ENCODE results near the gene OBSL1. TPM values are rescaled to one million over a fixed set of nuclear protein-coding genes. Genes with fewer than 3 reads are reported as not detected.

The OBSL1 gene
- total RNA-seq, 4 donors from 2014 or later: 47.9 to 72.9 (median 56.5) TPM

- Histone ChIP-seq H3K36me3 (peaks cover 0 to 8% of the 10 kb centered on the region in 2 donors), H3K4me1 (peaks cover 11 to 14% of the 10 kb centered on the region in 2 donors), H3K27me3 (no peaks in the 10 kb centered on the region), H3K27ac (peak overlapping the region; percentile 79 to 90 (median 86)), H3K4me3 (peak overlapping the region in 2 of 4 donors; percentile 56 to 62), H3K9me3 (no peaks in the 10 kb centered on the region)
- in situ Hi-C loops (cut with MboI; ENCODE audit: low sequenced_read_pairs in 4 of 4) (no loop called here), intact Hi-C loops (cut with DNase I; ENCODE audit: low total_unique reads) (loop anchor here (2.0 kb wide), 1 partner anchor 27 kb away; the partner anchor contains the start of gene CHPF)
- TF ChIP-seq POLR2A (IDR thresholded peaks at IDR 0.05): no peak
- TF ChIP-seq, protein P1, sequence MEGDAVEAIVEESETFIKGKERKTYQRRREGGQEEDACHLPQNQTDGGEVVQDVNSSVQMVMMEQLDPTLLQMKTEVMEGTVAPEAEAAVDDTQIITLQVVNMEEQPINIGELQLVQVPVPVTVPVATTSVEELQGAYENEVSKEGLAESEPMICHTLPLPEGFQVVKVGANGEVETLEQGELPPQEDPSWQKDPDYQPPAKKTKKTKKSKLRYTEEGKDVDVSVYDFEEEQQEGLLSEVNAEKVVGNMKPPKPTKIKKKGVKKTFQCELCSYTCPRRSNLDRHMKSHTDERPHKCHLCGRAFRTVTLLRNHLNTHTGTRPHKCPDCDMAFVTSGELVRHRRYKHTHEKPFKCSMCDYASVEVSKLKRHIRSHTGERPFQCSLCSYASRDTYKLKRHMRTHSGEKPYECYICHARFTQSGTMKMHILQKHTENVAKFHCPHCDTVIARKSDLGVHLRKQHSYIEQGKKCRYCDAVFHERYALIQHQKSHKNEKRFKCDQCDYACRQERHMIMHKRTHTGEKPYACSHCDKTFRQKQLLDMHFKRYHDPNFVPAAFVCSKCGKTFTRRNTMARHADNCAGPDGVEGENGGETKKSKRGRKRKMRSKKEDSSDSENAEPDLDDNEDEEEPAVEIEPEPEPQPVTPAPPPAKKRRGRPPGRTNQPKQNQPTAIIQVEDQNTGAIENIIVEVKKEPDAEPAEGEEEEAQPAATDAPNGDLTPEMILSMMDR (IDR thresholded peaks at IDR 0.05 in 4 of 5, conservative IDR thresholded peaks at IDR 0.05 in 1 of 5): no peak
- ATAC-seq (no peak), DNase-seq (no peak)
These were observed 1.7 kb downstream of the OBSL1 start for GRCh38 chr2:219569635-219570034.

DNA sequence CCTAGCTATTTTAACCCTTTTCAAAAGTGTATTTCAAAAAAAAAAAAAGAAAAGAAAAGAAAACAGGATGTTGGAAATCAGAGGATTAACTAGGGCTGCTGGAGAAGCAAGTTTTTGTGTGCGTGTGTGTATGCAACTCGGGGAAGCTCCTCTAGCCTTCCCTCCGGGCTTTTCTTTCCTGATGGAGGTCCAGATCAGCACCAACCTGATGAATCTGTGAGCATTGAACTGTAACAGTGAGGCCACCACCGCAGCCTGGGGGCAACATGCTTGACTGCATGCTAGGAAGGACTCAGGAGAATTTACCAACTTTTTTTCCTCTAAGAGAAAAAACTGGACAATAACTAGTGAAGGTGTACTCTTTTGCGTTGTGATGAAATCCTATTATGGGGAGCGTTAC is 2.3 kb downstream of the OBSL1 start:
- no peak for DNase-seq
- intact Hi-C loops (cut with DNase I; ENCODE audit: low total_unique reads): no loop called here
- H3K27me3 ChIP-seq: no peaks in the 10 kb centered on the region
- H3K4me1 ChIP-seq: peaks cover 11 to 14% of the 10 kb centered on the region in 2 donors
- H3K9me3 ChIP-seq: no peaks in the 10 kb centered on the region
- no peak for ATAC-seq
- H3K36me3 ChIP-seq: peaks cover 0 to 13% of the 10 kb centered on the region in 2 donors
- in situ Hi-C loops (cut with MboI; ENCODE audit: low sequenced_read_pairs in 4 of 4): no loop called here
- H3K4me3 ChIP-seq: no peak overlapping the region
- no peak overlapping the region for H3K27ac ChIP-seq
- TF ChIP-seq POLR2A (IDR thresholded peaks at IDR 0.05): no peak
- TF ChIP-seq, protein P1 (IDR thresholded peaks at IDR 0.05 in 4 of 5, conservative IDR thresholded peaks at IDR 0.05 in 1 of 5): no peak

GRCh38 chr2:219567791-219568361 is 3.5 kb downstream of the OBSL1 start:
- ATAC-seq (no peak), DNase-seq (no peak)
- Histone ChIP-seq H3K4me1 (peaks cover 11 to 14% of the 10 kb centered on the region in 2 donors), H3K36me3 (peaks cover 0 to 25% of the 10 kb centered on the region in 2 donors), H3K27ac (no peak overlapping the region), H3K4me3 (no peak overlapping the region), H3K9me3 (no peaks in the 10 kb centered on the region), H3K27me3 (no peaks in the 10 kb centered on the region)
- in situ Hi-C loops (cut with MboI; ENCODE audit: low sequenced_read_pairs in 4 of 4): no loop called here
- intact Hi-C loops (cut with DNase I; ENCODE audit: low total_unique reads): no loop called here
- TF ChIP-seq POLR2A (IDR thresholded peaks at IDR 0.05): no peak
- TF ChIP-seq, protein P1 (IDR thresholded peaks at IDR 0.05 in 4 of 5, conservative IDR thresholded peaks at IDR 0.05 in 1 of 5): no peak

DNA sequence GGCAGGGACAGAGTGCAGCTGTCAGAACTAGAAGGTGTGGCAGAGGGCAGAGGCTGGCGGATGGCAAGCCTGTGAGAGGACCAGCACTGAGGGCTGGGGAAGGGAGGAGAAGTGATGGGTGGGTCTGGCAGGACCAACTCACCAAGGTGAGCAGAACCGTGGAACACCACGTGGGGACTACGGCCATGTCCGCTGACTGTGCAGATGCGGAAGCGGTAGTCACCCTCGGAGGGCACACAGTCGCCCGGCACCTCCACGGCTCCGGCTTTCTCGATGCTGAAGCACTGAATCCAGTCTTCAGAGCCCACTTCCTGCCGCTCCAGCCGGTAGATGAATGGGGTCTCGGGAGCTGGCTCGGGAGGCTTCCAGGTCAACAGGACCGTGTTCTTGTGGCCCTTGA is 4.2 kb downstream of the OBSL1 start:
- Histone ChIP-seq H3K9me3 (no peaks in the 10 kb centered on the region), H3K27ac (no peak overlapping the region), H3K4me3 (no peak overlapping the region), H3K36me3 (peaks cover 0 to 32% of the 10 kb centered on the region in 2 donors), H3K4me1 (peaks cover 11 to 14% of the 10 kb centered on the region in 2 donors), H3K27me3 (no peaks in the 10 kb centered on the region)
- no peak for DNase-seq
- intact Hi-C loops (cut with DNase I; ENCODE audit: low total_unique reads) (no loop called here), in situ Hi-C loops (cut with MboI; ENCODE audit: low sequenced_read_pairs in 4 of 4) (no loop called here)
- TF ChIP-seq, protein P1 (IDR thresholded peaks at IDR 0.05 in 4 of 5, conservative IDR thresholded peaks at IDR 0.05 in 1 of 5): no peak
- no peak for TF ChIP-seq POLR2A (IDR thresholded peaks at IDR 0.05)
- no peak for ATAC-seq

DNA sequence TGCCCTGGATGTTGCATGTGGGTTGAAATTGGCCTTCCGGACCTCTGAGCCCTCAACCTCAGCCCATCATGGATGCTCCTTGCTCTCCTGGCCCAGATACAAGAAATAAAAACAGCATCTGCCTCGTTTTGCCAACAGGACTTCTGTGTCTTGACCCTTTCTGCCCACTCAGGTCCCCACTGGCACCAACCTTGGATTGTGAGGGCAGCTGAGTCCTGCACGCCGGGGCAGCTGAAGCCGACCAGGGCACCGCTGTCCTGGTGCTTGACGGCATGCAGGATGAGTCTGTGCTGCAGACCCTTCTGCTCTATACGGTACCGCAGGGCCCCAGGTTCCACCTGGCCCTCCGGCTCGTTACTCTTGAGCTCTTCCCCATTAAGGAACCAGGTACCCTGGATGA is 4.7 kb downstream of the OBSL1 start:
- Histone ChIP-seq H3K9me3 (no peaks in the 10 kb centered on the region), H3K4me1 (peaks cover 6 to 9% of the 10 kb centered on the region in 2 donors), H3K27me3 (no peaks in the 10 kb centered on the region), H3K27ac (no peak overlapping the region), H3K36me3 (peaks cover 0 to 37% of the 10 kb centered on the region in 2 donors), H3K4me3 (no peak overlapping the region)
- in situ Hi-C loops (cut with MboI; ENCODE audit: low sequenced_read_pairs in 4 of 4): no loop called here
- no peak for DNase-seq
- TF ChIP-seq, protein P1 (IDR thresholded peaks at IDR 0.05 in 4 of 5, conservative IDR thresholded peaks at IDR 0.05 in 1 of 5): no peak
- TF ChIP-seq POLR2A (IDR thresholded peaks at IDR 0.05): no peak
- intact Hi-C loops (cut with DNase I; ENCODE audit: low total_unique reads): no loop called here
- no peak for ATAC-seq

Data from gastrocnemius medialis (tissue), 4 donors.